Neural crest cell (in vitro differentiated cells): ENCODE measurements around the gene ZCCHC7. TPM values are rescaled to one million over a fixed set of nuclear protein-coding genes. Genes with fewer than 3 reads are reported as not detected.

Experiments
- DNase-seq: peaks from one replicate; pipeline ENCODE4 v3.0.0; 2021; ENCODE audit warnings: low read depth, mixed read lengths, low spot score
- H3K27ac Mint-ChIP-seq: one replicate; pipeline ENCODE4 v1.8.0; 2021; ENCODE audit warnings: mild to moderate bottlenecking, mixed read lengths; ENCODE audit not compliant: unreplicated experiment
- H3K27me3 Mint-ChIP-seq: 2 replicates; pipeline ENCODE4 v1.8.0; 2021; ENCODE audit warnings: low read depth, mild to moderate bottlenecking, mixed read lengths
- H3K36me3 Mint-ChIP-seq: 2 replicates; pipeline ENCODE4 v1.8.0; 2021; ENCODE audit warnings: low read depth, mild to moderate bottlenecking, mixed read lengths
- H3K4me1 Mint-ChIP-seq: 2 replicates; pipeline ENCODE4 v1.8.0; 2021; ENCODE audit warnings: mixed read lengths
- H3K4me3 Mint-ChIP-seq: one replicate; pipeline ENCODE4 v1.8.0; 2021; ENCODE audit warnings: mild to moderate bottlenecking, mixed read lengths
- H3K9me3 Mint-ChIP-seq: 2 replicates; pipeline ENCODE4 v1.8.0; 2021; ENCODE audit warnings: mixed read lengths
- CTCF ChIP-seq: fragments of 200-600 bp; sonication (generic); conservative IDR thresholded peaks from 2 replicates; pipeline ENCODE4 v1.5.0; 2021; ENCODE audit warnings: antibody characterized with exemption, mild to moderate bottlenecking
- total RNA-seq: library from RNA; stranded (reverse); gene quantifications from 2 replicates; pipeline ENCODE4 v1.2.1, GENCODE V29; 2021

The ZCCHC7 gene
- total RNA-seq, 1 donor from 2014 or later = 21.6 TPM

- TF ChIP-seq CTCF = no peak
- H3K9me3 Mint-ChIP-seq = peaks cover 2% of the 10 kb centered on the region
- peak overlapping the region; percentile 76 for H3K27ac Mint-ChIP-seq
- H3K4me1 Mint-ChIP-seq = peaks cover 37% of the 10 kb centered on the region
- no peaks in the 10 kb centered on the region for H3K27me3 Mint-ChIP-seq
- H3K36me3 Mint-ChIP-seq = peaks cover 13% of the 10 kb centered on the region
- no peak for DNase-seq
- H3K4me3 Mint-ChIP-seq = no peak overlapping the region
Observed at GRCh38 chr9:37210737-37211523, 90.6 kb downstream of the ZCCHC7 start.

- H3K9me3 Mint-ChIP-seq = no peaks in the 10 kb centered on the region
- H3K4me1 Mint-ChIP-seq = peaks cover 36% of the 10 kb centered on the region
- no peak overlapping the region for H3K4me3 Mint-ChIP-seq
- DNase-seq = no peak
- peaks cover 4% of the 10 kb centered on the region for H3K36me3 Mint-ChIP-seq
- no peak overlapping the region for H3K27ac Mint-ChIP-seq
- TF ChIP-seq CTCF = no peak
- no peaks in the 10 kb centered on the region for H3K27me3 Mint-ChIP-seq
Observed at GRCh38 chr9:37212435-37212834, 92.1 kb downstream of the ZCCHC7 start.

- no peak for TF ChIP-seq CTCF
- Mint-ChIP-seq H3K4me3 (no peak overlapping the region), H3K9me3 (no peaks in the 10 kb centered on the region), H3K27ac (no peak overlapping the region), H3K4me1 (peaks cover 25% of the 10 kb centered on the region), H3K36me3 (no peaks in the 10 kb centered on the region), H3K27me3 (no peaks in the 10 kb centered on the region)
- DNase-seq = no peak
Observed at GRCh38 chr9:37215381-37215780, 95.0 kb downstream of the ZCCHC7 start.

GRCh38 chr9:37215830-37216229 lies 95.5 kb downstream of the ZCCHC7 start:
- no peaks in the 10 kb centered on the region for H3K27me3 Mint-ChIP-seq
- H3K36me3 Mint-ChIP-seq = no peaks in the 10 kb centered on the region
- peaks cover 20% of the 10 kb centered on the region for H3K4me1 Mint-ChIP-seq
- TF ChIP-seq CTCF = no peak
- DNase-seq = no peak
- no peak overlapping the region for H3K4me3 Mint-ChIP-seq
- H3K27ac Mint-ChIP-seq = no peak overlapping the region
- H3K9me3 Mint-ChIP-seq = no peaks in the 10 kb centered on the region

- no peak for DNase-seq
- Mint-ChIP-seq H3K4me1 (peaks cover 15% of the 10 kb centered on the region), H3K4me3 (no peak overlapping the region), H3K27me3 (no peaks in the 10 kb centered on the region), H3K36me3 (no peaks in the 10 kb centered on the region), H3K9me3 (no peaks in the 10 kb centered on the region), H3K27ac (no peak overlapping the region)
- TF ChIP-seq CTCF = no peak
Observed at GRCh38 chr9:37217161-37217560, 96.8 kb downstream of the ZCCHC7 start.
